Measurements from ENCODE around the gene DNPH1. TPM values are rescaled to one million over a fixed set of nuclear protein-coding genes. Genes with fewer than 3 reads are reported as not detected.

The DNPH1 gene
- total and polyA plus RNA-seq, 9 of the 15 experiments (the other 6 are each of a cell fraction or from before 2014, with no cell fraction given) = 7.3 to 300 (median 68.7) TPM

GRCh38 chr6:43246301-43247113 lies 17.2 kb upstream of the DNPH1 start (continued):
- TF ChIP-seq, protein P1, sequence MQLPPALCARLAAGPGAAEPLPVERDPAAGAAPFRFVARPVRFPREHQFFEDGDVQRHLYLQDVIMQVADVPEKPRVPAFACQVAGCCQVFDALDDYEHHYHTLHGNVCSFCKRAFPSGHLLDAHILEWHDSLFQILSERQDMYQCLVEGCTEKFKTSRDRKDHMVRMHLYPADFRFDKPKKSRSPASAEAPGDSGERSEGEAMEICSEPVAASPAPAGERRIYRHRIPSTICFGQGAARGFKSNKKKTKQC (CRISPR knock-in tag; IDR thresholded peaks at IDR 0.05) = no peak
- no peak for TF ChIP-seq E2F5 (CRISPR knock-in tag; IDR thresholded peaks at IDR 0.05)
- no peak for TF ChIP-seq POU5F1 (IDR thresholded peaks at IDR 0.05; ENCODE audit: borderline replicate concordance, low read depth, low read length, partially characterized antibody)
- TF ChIP-seq, protein P2, sequence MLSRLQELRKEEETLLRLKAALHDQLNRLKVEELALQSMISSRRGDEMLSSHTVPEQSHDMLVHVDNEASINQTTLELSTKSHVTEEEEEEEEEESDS (CRISPR knock-in tag; IDR thresholded peaks at IDR 0.05) = no peak
- TF ChIP-seq HNRNPLL (IDR thresholded peaks at IDR 0.05; ENCODE audit: low read depth, low read length, poor library complexity, severe bottlenecking) = no peak
- no peak for TF ChIP-seq NFIC (IDR thresholded peaks at IDR 0.05)
- TF ChIP-seq TEAD4 (IDR thresholded peaks at IDR 0.05; ENCODE audit: low read length) = 0 out of 2 replicates have a peak, but pooled peaks have one; percentile 4
- TF ChIP-seq TEAD4 (CRISPR knock-in tag; IDR thresholded peaks at IDR 0.05; ENCODE audit: borderline replicate concordance) = no peak
- TF ChIP-seq BRD4 (IDR thresholded peaks at IDR 0.05) = no peak
- TF ChIP-seq SREBF1 (IDR thresholded peaks at IDR 0.05; ENCODE audit: borderline replicate concordance, low read depth, low read length) = no peak
- TF ChIP-seq THAP12 (CRISPR knock-in tag; IDR thresholded peaks at IDR 0.05) = no peak
- TF ChIP-seq SIX5 (IDR thresholded peaks at IDR 0.05; ENCODE audit: borderline replicate concordance in 1 of 2, insufficient read depth in 1 of 2, low read depth in 1 of 2, low read length in 2 of 2) = no peak
- TF ChIP-seq ZNF77 (CRISPR knock-in tag; IDR thresholded peaks at IDR 0.05) = no peak
- no peak for TF ChIP-seq RBM15 (IDR thresholded peaks at IDR 0.05; ENCODE audit: insufficient read depth, low read length)
- no peak for TF ChIP-seq ZBTB49 (CRISPR knock-in tag; IDR thresholded peaks at IDR 0.05; ENCODE audit: borderline replicate concordance)
- no peak for TF ChIP-seq STAT5A (IDR thresholded peaks at IDR 0.05; ENCODE audit: borderline replicate concordance, low read length)
- no peak for TF ChIP-seq ILF3 (IDR thresholded peaks at IDR 0.05; ENCODE audit: borderline replicate concordance)
- TF ChIP-seq KDM2B (CRISPR knock-in tag; IDR thresholded peaks at IDR 0.05) = no peak
